ENCODE data around the gene DAB1. TPM values are rescaled to one million over a fixed set of nuclear protein-coding genes. Genes with fewer than 3 reads are reported as not detected.

The DAB1 gene
- total RNA-seq, 4 donors from 2014 or later: 0.22 TPM; not detected in 3

- in situ Hi-C loops (cut with MboI; ENCODE audit: low sequenced_read_pairs in 4 of 4): no loop called here
- DNase-seq (no peak), ATAC-seq (no peak)
Measured at GRCh38 chr1:57403201-57403600, 20.7 kb downstream of the DAB1 start.

GRCh38 chr1:57401671-57402070 lies 22.2 kb downstream of the DAB1 start:
- H3K9me3 ChIP-seq: no peaks in the 10 kb centered on the region
- H3K4me1 ChIP-seq: no peaks in the 10 kb centered on the region
- ATAC-seq (no peak), DNase-seq (no peak)
- no peak overlapping the region for H3K27ac ChIP-seq
- H3K36me3 ChIP-seq: no peaks in the 10 kb centered on the region
- H3K27me3 ChIP-seq: no peaks in the 10 kb centered on the region
- H3K4me3 ChIP-seq: no peak overlapping the region
- in situ Hi-C loops (cut with MboI; ENCODE audit: low sequenced_read_pairs in 4 of 4) (no loop called here), intact Hi-C loops (cut with DNase I; ENCODE audit: low total_unique reads) (no loop called here)
- TF ChIP-seq CTCF (IDR thresholded peaks at IDR 0.05 in 4 of 5, conservative IDR thresholded peaks at IDR 0.05 in 1 of 5) (no peak), POLR2A (IDR thresholded peaks at IDR 0.05) (no peak)

More at GRCh38 chr1:57403201-57403600, 20.7 kb downstream of the DAB1 start:
- Histone ChIP-seq H3K36me3 (no peaks in the 10 kb centered on the region), H3K27ac (no peak overlapping the region), H3K4me1 (no peaks in the 10 kb centered on the region), H3K9me3 (no peaks in the 10 kb centered on the region), H3K4me3 (no peak overlapping the region), H3K27me3 (no peaks in the 10 kb centered on the region)
- intact Hi-C loops (cut with DNase I; ENCODE audit: low total_unique reads): no loop called here
- TF ChIP-seq CTCF (IDR thresholded peaks at IDR 0.05 in 4 of 5, conservative IDR thresholded peaks at IDR 0.05 in 1 of 5) (no peak), POLR2A (IDR thresholded peaks at IDR 0.05) (no peak)

- Histone ChIP-seq H3K4me1 (no peaks in the 10 kb centered on the region), H3K27me3 (no peaks in the 10 kb centered on the region), H3K27ac (no peak overlapping the region), H3K36me3 (no peaks in the 10 kb centered on the region), H3K9me3 (no peaks in the 10 kb centered on the region), H3K4me3 (no peak overlapping the region)
- intact Hi-C loops (cut with DNase I; ENCODE audit: low total_unique reads): no loop called here
- ATAC-seq: no peak
- TF ChIP-seq CTCF (IDR thresholded peaks at IDR 0.05 in 4 of 5, conservative IDR thresholded peaks at IDR 0.05 in 1 of 5) (no peak), POLR2A (IDR thresholded peaks at IDR 0.05) (no peak)
- in situ Hi-C loops (cut with MboI; ENCODE audit: low sequenced_read_pairs in 4 of 4): no loop called here
- no peak for DNase-seq
Measured at GRCh38 chr1:57400048-57400447, 23.8 kb downstream of the DAB1 start.

GRCh38 chr1:57393058-57393584 lies 30.7 kb downstream of the DAB1 start:
- DNase-seq (no peak), ATAC-seq (no peak)
- Histone ChIP-seq H3K9me3 (no peaks in the 10 kb centered on the region), H3K27ac (no peak overlapping the region), H3K27me3 (no peaks in the 10 kb centered on the region), H3K4me1 (no peaks in the 10 kb centered on the region), H3K4me3 (no peak overlapping the region), H3K36me3 (no peaks in the 10 kb centered on the region)
- no peak for TF ChIP-seq CTCF (IDR thresholded peaks at IDR 0.05 in 4 of 5, conservative IDR thresholded peaks at IDR 0.05 in 1 of 5)
- no peak for TF ChIP-seq POLR2A (IDR thresholded peaks at IDR 0.05)
- in situ Hi-C loops (cut with MboI; ENCODE audit: low sequenced_read_pairs in 4 of 4) (no loop called here), intact Hi-C loops (cut with DNase I; ENCODE audit: low total_unique reads) (no loop called here)

GRCh38 chr1:57385336-57385735 lies 38.5 kb downstream of the DAB1 start:
- no peaks in the 10 kb centered on the region for H3K36me3 ChIP-seq
- in situ Hi-C loops (cut with MboI; ENCODE audit: low sequenced_read_pairs in 4 of 4): no loop called here
- TF ChIP-seq CTCF (IDR thresholded peaks at IDR 0.05 in 4 of 5, conservative IDR thresholded peaks at IDR 0.05 in 1 of 5) (no peak), POLR2A (IDR thresholded peaks at IDR 0.05) (no peak)
- no peaks in the 10 kb centered on the region for H3K4me1 ChIP-seq
- no peaks in the 10 kb centered on the region for H3K9me3 ChIP-seq
- ATAC-seq: no peak
- H3K27me3 ChIP-seq: no peaks in the 10 kb centered on the region
- no peak overlapping the region for H3K27ac ChIP-seq
- H3K4me3 ChIP-seq: no peak overlapping the region
- DNase-seq: no peak
- intact Hi-C loops (cut with DNase I; ENCODE audit: low total_unique reads): no loop called here
